HG03469 (cell line): ENCODE measurements around the gene DPP10.

Experiments
- ATAC-seq: cut with Tn5 transposase; IDR thresholded peaks from one replicate; pipeline ENCODE4 v1.9.1; 2021; ENCODE audit warnings: mild to moderate bottlenecking, moderate library complexity, moderate number of reproducible peaks; ENCODE audit not compliant: unreplicated experiment

The DPP10 gene

GRCh38 chr2:115533081-115533480 is 1090.6 kb downstream of the DPP10 start:
- ATAC-seq = no peak

- no peak for ATAC-seq
Observed at GRCh38 chr2:115541814-115542213, 1099.4 kb downstream of the DPP10 start.

GRCh38 chr2:115542331-115542730 is 1099.9 kb downstream of the DPP10 start:
- no peak for ATAC-seq

GRCh38 chr2:115543024-115543423 is 1100.6 kb downstream of the DPP10 start:
- no peak for ATAC-seq

- ATAC-seq = no peak
Observed at GRCh38 chr2:115543461-115543860, 1101.0 kb downstream of the DPP10 start.

- ATAC-seq = no peak
Observed at GRCh38 chr2:115549611-115550130, 1107.2 kb downstream of the DPP10 start.

- no peak for ATAC-seq
Observed at GRCh38 chr2:115552726-115553125, 1110.3 kb downstream of the DPP10 start.

GRCh38 chr2:115554153-115554552 is 1111.7 kb downstream of the DPP10 start:
- no peak for ATAC-seq

- no peak for ATAC-seq
Observed at GRCh38 chr2:115558725-115559124, 1116.3 kb downstream of the DPP10 start.

- no peak for ATAC-seq
Observed at GRCh38 chr2:115560666-115561065, 1118.2 kb downstream of the DPP10 start.

- ATAC-seq = no peak
Observed at GRCh38 chr2:115568643-115569042, 1126.2 kb downstream of the DPP10 start.

- ATAC-seq = no peak
Observed at GRCh38 chr2:115569547-115569946, 1127.1 kb downstream of the DPP10 start.

GRCh38 chr2:115572746-115573145 is 1130.3 kb downstream of the DPP10 start:
- no peak for ATAC-seq

GRCh38 chr2:115573756-115574155 is 1131.3 kb downstream of the DPP10 start:
- no peak for ATAC-seq

- no peak for ATAC-seq
Observed at GRCh38 chr2:115574667-115575066, 1132.2 kb downstream of the DPP10 start.

GRCh38 chr2:115580784-115581183 is 1138.3 kb downstream of the DPP10 start:
- no peak for ATAC-seq

- ATAC-seq = no peak
Observed at GRCh38 chr2:115584507-115584906, 1142.1 kb downstream of the DPP10 start.

GRCh38 chr2:115596659-115597375 is 1154.4 kb downstream of the DPP10 start:
- ATAC-seq = no peak

GRCh38 chr2:115603285-115603684 is 1160.8 kb downstream of the DPP10 start:
- no peak for ATAC-seq

GRCh38 chr2:115606350-115606749 is 1163.9 kb downstream of the DPP10 start:
- ATAC-seq = no peak

- no peak for ATAC-seq
Observed at GRCh38 chr2:115609978-115610377, 1167.5 kb downstream of the DPP10 start.

- ATAC-seq = no peak
Observed at GRCh38 chr2:115610888-115611287, 1168.4 kb downstream of the DPP10 start.

- ATAC-seq = no peak
Observed at GRCh38 chr2:115624332-115624731, 1181.9 kb downstream of the DPP10 start.
